Uterus (tissue), 2 donors: ENCODE measurements around the gene GPBAR1.
"Not testable (repeated sequence)": the region's sequence is repeated elsewhere in the genome, so short reads cannot be mapped to it uniquely, and the experiment has no call there.

Experiments used
- POLR2A ChIP-seq, 2 donors: fragments of 450-650 bp; IDR thresholded peaks; one replicate each; pipeline ENCODE4 v1.6.1; 2016; ENCODE audit warnings: antibody characterized with exemption in 2 of 2, mild to moderate bottlenecking in 1 of 2, moderate library complexity in 1 of 2
- TF ChIP-seq, protein P1 (sequence below), 4 experiments: fragments of 200-600 bp in 2 of 4; fragments of 450-650 bp in 2 of 4; sonication (generic) in 2 of 4; IDR thresholded peaks; one replicate each; pipeline ENCODE4 v1.5.1; 2016 to 2019; ENCODE audit warnings: antibody characterized with exemption in 4 of 4, mild to moderate bottlenecking in 2 of 4, moderate library complexity in 1 of 4

DNA sequence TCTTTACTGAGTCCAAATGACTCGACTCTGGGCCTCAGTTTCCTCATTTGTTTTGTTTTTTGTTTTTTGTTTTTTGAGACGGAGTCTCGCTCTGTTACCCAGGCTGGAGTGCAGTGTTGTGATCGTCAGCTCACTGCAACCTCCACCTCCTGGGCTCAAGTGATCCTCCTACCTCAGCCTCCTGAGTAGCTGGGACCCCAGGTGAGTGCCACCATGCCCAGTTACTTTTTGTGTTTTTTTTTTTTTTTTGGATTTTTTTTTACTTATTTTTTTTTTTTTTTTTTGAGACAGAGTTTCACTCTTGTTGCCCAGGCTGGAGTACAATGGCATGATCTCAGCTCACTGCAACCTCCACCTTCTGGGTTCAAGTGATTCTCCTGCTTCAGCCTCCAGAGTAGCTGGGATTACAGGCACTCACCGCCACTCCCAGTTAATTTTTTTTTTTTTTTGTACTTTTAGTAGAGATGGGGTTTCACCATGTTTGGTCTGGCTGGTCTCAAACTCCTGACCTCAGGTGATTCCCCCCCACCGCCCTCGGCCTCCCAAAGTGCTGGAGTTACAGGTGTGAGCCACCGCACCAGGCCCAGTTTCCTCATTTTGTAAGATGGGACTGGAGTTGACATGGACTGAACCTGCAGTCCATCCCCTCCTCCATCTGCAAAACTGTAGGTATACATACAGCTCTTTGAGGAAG, 12.5 kb downstream of the GPBAR1 start:
- TF ChIP-seq, protein P1, sequence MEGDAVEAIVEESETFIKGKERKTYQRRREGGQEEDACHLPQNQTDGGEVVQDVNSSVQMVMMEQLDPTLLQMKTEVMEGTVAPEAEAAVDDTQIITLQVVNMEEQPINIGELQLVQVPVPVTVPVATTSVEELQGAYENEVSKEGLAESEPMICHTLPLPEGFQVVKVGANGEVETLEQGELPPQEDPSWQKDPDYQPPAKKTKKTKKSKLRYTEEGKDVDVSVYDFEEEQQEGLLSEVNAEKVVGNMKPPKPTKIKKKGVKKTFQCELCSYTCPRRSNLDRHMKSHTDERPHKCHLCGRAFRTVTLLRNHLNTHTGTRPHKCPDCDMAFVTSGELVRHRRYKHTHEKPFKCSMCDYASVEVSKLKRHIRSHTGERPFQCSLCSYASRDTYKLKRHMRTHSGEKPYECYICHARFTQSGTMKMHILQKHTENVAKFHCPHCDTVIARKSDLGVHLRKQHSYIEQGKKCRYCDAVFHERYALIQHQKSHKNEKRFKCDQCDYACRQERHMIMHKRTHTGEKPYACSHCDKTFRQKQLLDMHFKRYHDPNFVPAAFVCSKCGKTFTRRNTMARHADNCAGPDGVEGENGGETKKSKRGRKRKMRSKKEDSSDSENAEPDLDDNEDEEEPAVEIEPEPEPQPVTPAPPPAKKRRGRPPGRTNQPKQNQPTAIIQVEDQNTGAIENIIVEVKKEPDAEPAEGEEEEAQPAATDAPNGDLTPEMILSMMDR (IDR thresholded peaks at IDR 0.05) = not testable (repeated sequence)
- TF ChIP-seq POLR2A (IDR thresholded peaks at IDR 0.05) = not testable (repeated sequence)
